BE2C (cell line): ENCODE data around the gene ZSCAN26.

ENCODE experiments used
- DNase-seq: peaks from one replicate; pipeline ENCODE4 v3.0.0-alpha.2; 2020
- H3K27me3 ChIP-seq: fragments of 250-450 bp; sonication (Bioruptor Pico); 2 replicates; pipeline ENCODE4 v1.5.1; 2020; ENCODE audit warnings: mild to moderate bottlenecking
- H3K36me3 ChIP-seq: fragments of 250-450 bp; sonication (Bioruptor Pico); 2 replicates; pipeline ENCODE4 v1.5.1; 2020; ENCODE audit warnings: mild to moderate bottlenecking
- H3K4me1 ChIP-seq: fragments of 250-450 bp; sonication (Bioruptor Pico); 2 replicates; pipeline ENCODE4 v1.5.1; 2020
- H3K4me3 ChIP-seq: 2 replicates; pipeline ENCODE4 v1.5.1; 2011; ENCODE audit warnings: low read depth, low read length
- H3K9me3 ChIP-seq: fragments of 250-450 bp; sonication (Bioruptor Pico); 2 replicates; pipeline ENCODE4 v1.5.1; 2020
- TF ChIP-seq, protein P1 (sequence below): IDR thresholded peaks from 2 replicates; pipeline ENCODE4 v1.5.1; 2012; ENCODE audit warnings: mild to moderate bottlenecking, low read depth, low read length

ZSCAN26 gene

DNA sequence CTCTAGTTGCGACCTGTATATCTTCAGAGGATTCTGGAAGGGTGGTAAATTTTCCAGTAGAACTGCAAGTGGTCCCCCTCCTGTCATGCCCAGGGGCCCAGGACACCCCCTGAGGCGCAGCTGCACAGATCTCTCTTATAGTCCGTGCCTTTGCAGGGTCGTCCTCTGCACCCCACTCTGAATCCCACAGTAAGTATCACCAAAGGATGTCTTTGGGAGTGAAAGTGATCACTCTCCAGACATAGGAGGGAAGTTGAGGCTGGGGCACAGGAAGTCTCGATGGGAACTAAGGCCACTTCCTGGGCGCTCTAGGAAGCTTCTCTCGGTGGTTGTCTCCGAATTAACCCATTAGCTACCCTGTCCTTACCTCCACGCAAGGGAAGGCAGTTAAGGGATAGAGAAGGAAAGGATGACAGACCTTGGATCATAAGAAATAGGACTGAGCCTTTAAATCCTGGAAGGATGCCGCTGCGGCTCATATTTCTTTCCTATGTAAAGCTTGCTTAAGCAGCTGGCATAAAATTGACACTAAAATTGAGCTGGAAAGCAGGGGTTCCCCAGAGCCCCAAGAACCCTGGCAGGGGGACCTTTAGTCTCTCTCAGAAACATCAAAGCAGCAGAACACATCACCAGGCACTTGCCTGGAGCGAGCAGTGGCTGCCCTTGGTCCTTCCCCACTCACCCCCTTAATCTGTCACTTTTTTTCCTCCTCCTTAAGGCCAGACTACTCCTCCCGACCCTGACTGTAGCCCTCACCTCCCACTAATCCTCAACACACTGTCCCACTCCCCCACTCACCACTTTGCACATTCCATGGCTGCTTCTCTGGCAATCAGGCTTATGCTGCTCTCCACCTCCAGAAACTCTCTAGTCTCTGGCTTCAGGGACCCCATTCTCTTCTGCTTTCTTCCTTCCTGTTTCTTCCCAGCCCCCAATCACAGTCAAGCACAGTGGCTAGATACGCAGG, 14.7 kb upstream of the ZSCAN26 start, which contains the start of gene ZKSCAN4:
Gene ZKSCAN4, minus strand, starts transcription at position 261 of the 967 bp plus-strand sequence. CDS start 289 bp downstream, outside the sequence.
- no peaks in the 10 kb centered on the region for H3K36me3 ChIP-seq
- TF ChIP-seq, protein P1, sequence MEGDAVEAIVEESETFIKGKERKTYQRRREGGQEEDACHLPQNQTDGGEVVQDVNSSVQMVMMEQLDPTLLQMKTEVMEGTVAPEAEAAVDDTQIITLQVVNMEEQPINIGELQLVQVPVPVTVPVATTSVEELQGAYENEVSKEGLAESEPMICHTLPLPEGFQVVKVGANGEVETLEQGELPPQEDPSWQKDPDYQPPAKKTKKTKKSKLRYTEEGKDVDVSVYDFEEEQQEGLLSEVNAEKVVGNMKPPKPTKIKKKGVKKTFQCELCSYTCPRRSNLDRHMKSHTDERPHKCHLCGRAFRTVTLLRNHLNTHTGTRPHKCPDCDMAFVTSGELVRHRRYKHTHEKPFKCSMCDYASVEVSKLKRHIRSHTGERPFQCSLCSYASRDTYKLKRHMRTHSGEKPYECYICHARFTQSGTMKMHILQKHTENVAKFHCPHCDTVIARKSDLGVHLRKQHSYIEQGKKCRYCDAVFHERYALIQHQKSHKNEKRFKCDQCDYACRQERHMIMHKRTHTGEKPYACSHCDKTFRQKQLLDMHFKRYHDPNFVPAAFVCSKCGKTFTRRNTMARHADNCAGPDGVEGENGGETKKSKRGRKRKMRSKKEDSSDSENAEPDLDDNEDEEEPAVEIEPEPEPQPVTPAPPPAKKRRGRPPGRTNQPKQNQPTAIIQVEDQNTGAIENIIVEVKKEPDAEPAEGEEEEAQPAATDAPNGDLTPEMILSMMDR = no peak
- H3K4me1 ChIP-seq = 0 out of 2 replicates have a peak, but pooled peaks cover 5% of the 10 kb centered on the region
- peak within 1 kb of the TSS; percentile 95 for H3K4me3 ChIP-seq
- H3K9me3 ChIP-seq = no peaks in the 10 kb centered on the region
- peak; percentile 88 for DNase-seq
- H3K27me3 ChIP-seq = no peaks in the 10 kb centered on the region

DNA sequence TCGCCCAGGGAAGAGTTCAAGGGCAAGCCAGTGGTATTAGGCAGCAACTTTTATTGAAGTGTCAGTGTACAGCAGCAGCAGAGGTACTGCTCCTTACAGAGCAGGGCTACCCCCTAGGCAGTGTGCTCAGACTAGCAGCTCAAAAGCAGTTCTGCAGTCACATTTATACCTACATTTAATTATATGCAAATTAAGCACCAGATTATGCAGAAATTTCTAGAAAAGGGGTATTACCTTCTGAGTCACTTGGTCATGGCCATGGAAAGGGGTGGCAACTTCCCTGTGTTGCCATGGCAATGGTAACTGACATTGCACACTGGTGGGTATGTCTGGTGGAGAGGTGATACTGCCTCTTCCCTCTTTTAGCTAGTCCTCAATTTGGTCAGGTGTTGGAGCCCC, 12.8 kb upstream of the ZSCAN26 start:
- TF ChIP-seq, protein P1 = no peak
- H3K36me3 ChIP-seq = no peaks in the 10 kb centered on the region
- DNase-seq = no peak
- no peaks in the 10 kb centered on the region for H3K9me3 ChIP-seq
- 0 out of 2 replicates have a peak, but pooled peaks cover 5% of the 10 kb centered on the region for H3K4me1 ChIP-seq
- H3K27me3 ChIP-seq = no peaks in the 10 kb centered on the region
- no peak overlapping the region for H3K4me3 ChIP-seq

DNA sequence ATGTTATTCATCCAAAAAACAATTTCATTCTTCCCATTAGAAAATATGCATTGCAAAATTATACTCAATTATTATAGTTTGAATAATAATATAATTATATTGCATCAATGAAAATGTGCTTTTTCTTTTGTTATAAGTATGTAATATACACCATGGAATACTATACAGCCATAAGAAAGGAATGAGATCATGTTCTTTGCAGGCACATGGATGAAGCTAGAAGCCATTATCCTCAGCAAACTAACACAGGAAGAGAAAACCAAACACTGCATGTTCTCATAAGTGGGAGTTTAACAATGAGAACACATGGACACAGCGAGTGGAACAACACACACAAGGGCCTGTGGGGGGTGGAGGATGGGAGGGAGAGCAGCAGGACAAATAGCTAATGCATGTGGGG, 9.9 kb upstream of the ZSCAN26 start:
- no peak overlapping the region for H3K4me3 ChIP-seq
- H3K27me3 ChIP-seq = 0 out of 2 replicates have a peak, but pooled peaks cover 5% of the 10 kb centered on the region
- TF ChIP-seq, protein P1 = no peak
- H3K36me3 ChIP-seq = no peaks in the 10 kb centered on the region
- H3K4me1 ChIP-seq = 0 out of 2 replicates have a peak, but pooled peaks cover 5% of the 10 kb centered on the region
- DNase-seq = no peak
- no peaks in the 10 kb centered on the region for H3K9me3 ChIP-seq

DNA sequence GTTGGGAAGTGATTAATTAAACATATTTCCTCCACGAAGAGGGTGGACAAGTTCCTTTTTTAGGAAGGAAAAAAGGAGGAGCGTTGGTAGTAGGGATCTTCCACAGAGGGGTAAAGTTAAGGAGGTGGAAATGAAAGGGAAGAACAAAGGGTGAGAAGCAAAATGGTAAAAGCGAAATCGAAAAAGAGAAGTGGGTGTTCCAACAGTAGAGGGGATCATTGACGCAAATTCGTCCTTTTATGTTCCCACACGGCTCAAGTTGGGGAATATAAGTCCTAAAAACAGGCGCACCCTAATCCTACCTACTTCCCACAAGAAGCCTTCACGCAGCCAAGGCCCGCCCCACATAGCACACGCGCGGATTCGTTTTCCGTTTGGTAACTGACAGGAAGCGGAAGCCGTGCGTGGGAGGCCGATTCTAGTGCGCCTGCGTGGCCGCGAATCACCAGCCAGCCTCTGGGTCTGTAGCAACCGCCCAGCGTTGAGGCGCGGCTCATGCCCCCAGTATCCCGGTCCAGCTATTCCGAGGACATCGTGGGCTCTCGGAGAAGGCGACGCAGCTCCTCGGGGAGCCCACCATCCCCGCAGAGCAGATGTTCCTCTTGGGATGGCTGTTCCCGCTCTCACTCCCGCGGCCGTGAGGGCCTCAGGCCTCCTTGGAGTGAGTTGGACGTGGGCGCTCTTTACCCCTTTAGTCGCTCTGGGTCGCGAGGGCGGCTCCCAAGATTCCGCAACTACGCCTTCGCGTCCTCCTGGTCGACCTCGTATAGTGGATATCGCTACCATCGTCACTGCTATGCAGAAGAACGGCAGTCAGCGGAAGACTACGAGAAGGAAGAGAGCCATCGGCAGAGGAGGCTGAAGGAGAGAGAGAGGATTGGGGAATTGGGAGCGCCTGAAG, 7.8 kb upstream of the ZSCAN26 start, which contains the start of gene NKAPL:
Gene NKAPL, plus strand, starts transcription at position 421 of the 901 bp plus-strand sequence. Its CDS starts 75 bp downstream, at position 496.
- TF ChIP-seq, protein P1 = no peak
- Histone ChIP-seq H3K9me3 (no peaks in the 10 kb centered on the region), H3K4me3 (no peak within 1 kb of the TSS), H3K36me3 (no peaks in the 10 kb centered on the region), H3K4me1 (no peaks in the 10 kb centered on the region), H3K27me3 (0 out of 2 replicates have a peak, but pooled peaks cover 5% of the 10 kb centered on the region)
- DNase-seq = no peak

DNA sequence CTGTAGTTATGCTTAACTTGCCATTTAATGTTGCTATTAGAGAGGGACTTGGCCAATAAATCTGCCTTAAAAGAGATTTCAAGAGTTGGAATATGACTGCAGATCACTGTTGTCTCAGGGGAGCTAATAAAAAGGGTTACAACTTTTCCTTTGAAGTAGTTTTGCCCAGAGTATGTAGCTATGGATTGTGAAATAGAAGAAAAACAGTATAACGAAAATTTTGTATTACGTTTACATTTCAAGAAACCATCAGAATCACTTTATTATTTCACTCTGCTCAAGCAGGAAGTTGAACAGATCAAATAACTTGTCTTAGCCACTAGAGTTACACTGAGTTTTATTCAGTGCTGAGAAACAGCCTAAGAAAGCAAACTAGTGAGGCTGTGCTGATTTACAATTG, 3.0 kb upstream of the ZSCAN26 start:
- no peaks in the 10 kb centered on the region for H3K9me3 ChIP-seq
- 0 out of 2 replicates have a peak, but pooled peaks cover 5% of the 10 kb centered on the region for H3K27me3 ChIP-seq
- H3K4me1 ChIP-seq = no peaks in the 10 kb centered on the region
- H3K36me3 ChIP-seq = no peaks in the 10 kb centered on the region
- DNase-seq = no peak
- TF ChIP-seq, protein P1 = no peak
- H3K4me3 ChIP-seq = no peak overlapping the region
